GM12878 (cell line): ENCODE data around the gene RBM15. TPM values are rescaled to one million over a fixed set of nuclear protein-coding genes. Genes with fewer than 3 reads are reported as not detected.

Experiments used
- ATAC-seq: fragments of 200-7000 bp; cut with Tn5 transposase; 3 replicates; pipeline ENCODE4 v1.9.1; 2020; ENCODE audit warnings: mild to moderate bottlenecking, moderate library complexity
- BruUV-seq: library from RNA; stranded (reverse); fragments of 400-500 nt; replicated peaks from 2 replicates; lab custom pipeline; 2021; lab: Mats Ljungman, UMichigan
- CTCF ChIA-PET: fragments of 300-600 bp; sonication (Branson Sonifier 250); formaldehyde crosslinking; extraction: SDS; loops from one replicate; lab custom pipeline; 2021; ENCODE audit warnings: inconsistent platforms; lab: Yijun Ruan, JAX
- POLR2A ChIA-PET: fragments of 350-600 bp; formaldehyde crosslinking; extraction: SDS; loops from one replicate; lab custom pipeline; 2021; ENCODE audit warnings: inconsistent platforms; lab: Charles Lee
- RAD21 ChIA-PET: fragments of 300-600 bp; sonication (Branson Sonifier 250); formaldehyde crosslinking; loops from one replicate; lab custom pipeline; 2023; ENCODE audit warnings: antibody characterized with exemption; ENCODE audit not compliant: unreplicated experiment; lab: Charles Lee
- SMC1A ChIA-PET: fragments of 300-600 bp; sonication (Branson Sonifier 250); formaldehyde crosslinking; loops from one replicate; lab custom pipeline; 2023; ENCODE audit not compliant: unreplicated experiment, uncharacterized antibody; lab: Charles Lee
- DNase-seq: peaks from one replicate; pipeline ENCODE4 v3.0.0-alpha.2; 2011; ENCODE audit warnings: low read depth, low spot score
- FAIRE-seq: peaks from 3 replicates; lab custom pipeline; 2011; peaks lifted over from hg19 to GRCh38; lab: Jason Lieb, UNC
- H2AFZ ChIP-seq: 2 replicates; pipeline ENCODE4 v1.6.0; 2011; ENCODE audit warnings: low read depth, low read length, control low read depth; ENCODE audit not compliant: control insufficient read depth
- H3K27ac ChIP-seq: 2 replicates; pipeline ENCODE4 v1.5.1; 2011; ENCODE audit warnings: control low read depth; ENCODE audit not compliant: control insufficient read depth, insufficient read depth
- H3K27me3 ChIP-seq, 2 experiments: replicated peaks in 1 of 2; 2 replicates each; pipeline versions ENCODE4 v1.6.0 to v1.6.1; 2011; ENCODE audit warnings: low read length in 1 of 2; ENCODE audit not compliant: control insufficient read depth in 2 of 2, insufficient read depth in 2 of 2
- H3K36me3 ChIP-seq, 2 experiments: 2 replicates each; pipeline ENCODE4 v1.5.1; 2011; ENCODE audit warnings: low read length in 1 of 2; ENCODE audit not compliant: control insufficient read depth in 2 of 2, insufficient read depth in 2 of 2
- H3K4me1 ChIP-seq: 2 replicates; pipeline ENCODE4 v1.6.1; 2011; ENCODE audit warnings: mild to moderate bottlenecking, low read length, moderate library complexity, mixed read lengths; ENCODE audit not compliant: control insufficient read depth, insufficient read depth
- H3K4me2 ChIP-seq: 2 replicates; pipeline ENCODE4 v1.6.0; 2011; ENCODE audit warnings: control low read depth; ENCODE audit not compliant: control insufficient read depth, insufficient read depth
- H3K4me3 ChIP-seq: fragments of 200-600 bp; sonication (generic); 2 replicates; pipeline ENCODE4 v1.5.1; 2016
- H3K79me2 ChIP-seq: 2 replicates; pipeline ENCODE4 v1.6.0; 2011; ENCODE audit warnings: low read length; ENCODE audit not compliant: control insufficient read depth, insufficient read depth
- H3K9ac ChIP-seq: 2 replicates; pipeline ENCODE4 v1.8.0; 2011; ENCODE audit warnings: low read length, control low read depth, mixed read lengths; ENCODE audit not compliant: control insufficient read depth, insufficient read depth
- H3K9me3 ChIP-seq: replicated peaks from 3 replicates; pipeline ENCODE4 v1.5.1; 2011; ENCODE audit warnings: mild to moderate bottlenecking, low read length; ENCODE audit not compliant: control insufficient read depth, insufficient read depth
- H4K20me1 ChIP-seq: 2 replicates; pipeline ENCODE4 v1.6.0; 2011; ENCODE audit not compliant: control insufficient read depth, insufficient read depth
- whole genome bisulfite sequencing: methylation state at CpG from one replicate; pipeline ENCODE4 v1.1.6; 2016; ENCODE audit warnings: low lambda C conversion rate; ENCODE audit not compliant: insufficient replicate concordance, insufficient coverage; ENCODE audit errors: missing lambda C conversion rate; 5-methylcytosine and 5-hydroxymethylcytosine counted together
- in situ Hi-C: fragments of 300-500 bp; cut with MboI; formaldehyde crosslinking; loops from 9 replicates; pipeline ENCODE4 v1.14.3; 2018; ENCODE audit warnings: mixed read lengths
- intact Hi-C: fragments of 100-400 bp; cut with micrococcal nuclease; formaldehyde crosslinking; loops from one replicate; pipeline ENCODE4 v1.14.2; 2022; ENCODE audit not compliant: unreplicated experiment
- polyA plus RNA-seq, 11 experiments: library from polyadenylated mRNA; depleted of rRNA in 4 of 11; unstranded in 6 of 11; stranded (reverse) in 5 of 11; fragments of >200 nt; fragmentation: Nextera tagmentation in 4 of 11; fragmentation: Illumina TruSeq in 1 of 11; extraction: Ambion mirVana in 4 of 11; extraction: Trizol in 1 of 11; gene quantifications; 1 replicate in 1 of 11; 2 replicates in 10 of 11; pipeline versions ENCODE4 v1.2.1 to v1.2.3, GENCODE V29; 2011 to 2016; ENCODE audit warnings: inconsistent platforms in 2 of 11, missing spikeins in 2 of 11, low read depth in 1 of 11
- total RNA-seq, 4 experiments: library from RNA; depleted of rRNA in 3 of 4; stranded (reverse); fragments of >200 nt in 3 of 4; fragmentation: Illumina TruSeq in 1 of 4; extraction: Trizol in 1 of 4; gene quantifications; 2 replicates each; pipeline versions ENCODE4 v1.2.1 to v1.2.3, GENCODE V29; 2013 to 2021
- TF ChIP-seq, protein P1 (sequence below): IDR thresholded peaks from 2 replicates; pipeline ENCODE4 v1.6.1; 2012; ENCODE audit warnings: improper control_type of control experiment, low read depth, low read length; ENCODE audit not compliant: insufficient replicate concordance
- TF ChIP-seq, protein P2 (sequence below): fragments of 450-650 bp; formaldehyde crosslinking; IDR thresholded peaks from 2 replicates; pipeline ENCODE4 v1.4.0; 2020; ENCODE audit warnings: mild to moderate bottlenecking, moderate library complexity
- TF ChIP-seq, protein P3 (sequence below): fragments of 450-650 bp; IDR thresholded peaks from 2 replicates; pipeline ENCODE4 v1.6.1; 2017; ENCODE audit warnings: mild to moderate bottlenecking

RBM15 gene
- total and polyA plus RNA-seq, 10 of the 15 experiments (the other 5 are each of a cell fraction or from before 2014, with no cell fraction given): 3.1 to 63.2 (median 26.7) TPM

GRCh38 chr1:110316735-110317134, 22.4 kb upstream of the RBM15 start:
- Histone ChIP-seq H3K27me3 (no peaks in the 10 kb centered on the region), H3K9ac (no peak overlapping the region), H4K20me1 (no peaks in the 10 kb centered on the region), H3K4me3 (no peak overlapping the region), H3K79me2 (no peaks in the 10 kb centered on the region), H3K4me2 (no peak overlapping the region), H3K27ac (no peak overlapping the region), H3K4me1 (no peaks in the 10 kb centered on the region), H2AFZ (no peak overlapping the region), H3K36me3 (no peaks in the 10 kb centered on the region), H3K9me3 (no peaks in the 10 kb centered on the region; the same call in 2 of the 3 replicates)
- RAD21 ChIA-PET: interaction anchor here (1.9 to 13.1 kb wide), 5 partner anchors 21 to 179 kb away, joined by 8 to 319 read pairs (median 12); partner anchors contain the start of genes KCNC4 and RBM15
- no peak for ATAC-seq
- BruUV-seq: no TSS peak
- CTCF ChIA-PET: interaction anchor here (1.1 to 17.1 kb wide), 7 partner anchors 10 to 179 kb away, joined by 3 to 753 read pairs (median 6); partner anchors contain the start of gene KCNC4
- POLR2A ChIA-PET: interaction anchor here (0.9 to 1.2 kb wide), 2 partner anchors 20 to 31 kb away, joined by 3 read pairs; no protein-coding TSS in a partner anchor
- in situ Hi-C loops (no loop called here), intact Hi-C loops (no loop called here)
- WGBS: 63% methylated on average over 2 of the region's 2 CpGs
- DNase-seq: no peak
- TF ChIP-seq, protein P1, sequence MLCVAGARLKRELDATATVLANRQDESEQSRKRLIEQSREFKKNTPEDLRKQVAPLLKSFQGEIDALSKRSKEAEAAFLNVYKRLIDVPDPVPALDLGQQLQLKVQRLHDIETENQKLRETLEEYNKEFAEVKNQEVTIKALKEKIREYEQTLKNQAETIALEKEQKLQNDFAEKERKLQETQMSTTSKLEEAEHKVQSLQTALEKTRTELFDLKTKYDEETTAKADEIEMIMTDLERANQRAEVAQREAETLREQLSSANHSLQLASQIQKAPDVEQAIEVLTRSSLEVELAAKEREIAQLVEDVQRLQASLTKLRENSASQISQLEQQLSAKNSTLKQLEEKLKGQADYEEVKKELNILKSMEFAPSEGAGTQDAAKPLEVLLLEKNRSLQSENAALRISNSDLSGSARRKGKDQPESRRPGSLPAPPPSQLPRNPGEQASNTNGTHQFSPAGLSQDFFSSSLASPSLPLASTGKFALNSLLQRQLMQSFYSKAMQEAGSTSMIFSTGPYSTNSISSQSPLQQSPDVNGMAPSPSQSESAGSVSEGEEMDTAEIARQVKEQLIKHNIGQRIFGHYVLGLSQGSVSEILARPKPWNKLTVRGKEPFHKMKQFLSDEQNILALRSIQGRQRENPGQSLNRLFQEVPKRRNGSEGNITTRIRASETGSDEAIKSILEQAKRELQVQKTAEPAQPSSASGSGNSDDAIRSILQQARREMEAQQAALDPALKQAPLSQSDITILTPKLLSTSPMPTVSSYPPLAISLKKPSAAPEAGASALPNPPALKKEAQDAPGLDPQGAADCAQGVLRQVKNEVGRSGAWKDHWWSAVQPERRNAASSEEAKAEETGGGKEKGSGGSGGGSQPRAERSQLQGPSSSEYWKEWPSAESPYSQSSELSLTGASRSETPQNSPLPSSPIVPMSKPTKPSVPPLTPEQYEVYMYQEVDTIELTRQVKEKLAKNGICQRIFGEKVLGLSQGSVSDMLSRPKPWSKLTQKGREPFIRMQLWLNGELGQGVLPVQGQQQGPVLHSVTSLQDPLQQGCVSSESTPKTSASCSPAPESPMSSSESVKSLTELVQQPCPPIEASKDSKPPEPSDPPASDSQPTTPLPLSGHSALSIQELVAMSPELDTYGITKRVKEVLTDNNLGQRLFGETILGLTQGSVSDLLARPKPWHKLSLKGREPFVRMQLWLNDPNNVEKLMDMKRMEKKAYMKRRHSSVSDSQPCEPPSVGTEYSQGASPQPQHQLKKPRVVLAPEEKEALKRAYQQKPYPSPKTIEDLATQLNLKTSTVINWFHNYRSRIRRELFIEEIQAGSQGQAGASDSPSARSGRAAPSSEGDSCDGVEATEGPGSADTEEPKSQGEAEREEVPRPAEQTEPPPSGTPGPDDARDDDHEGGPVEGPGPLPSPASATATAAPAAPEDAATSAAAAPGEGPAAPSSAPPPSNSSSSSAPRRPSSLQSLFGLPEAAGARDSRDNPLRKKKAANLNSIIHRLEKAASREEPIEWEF: no peak
- TF ChIP-seq, protein P2, sequence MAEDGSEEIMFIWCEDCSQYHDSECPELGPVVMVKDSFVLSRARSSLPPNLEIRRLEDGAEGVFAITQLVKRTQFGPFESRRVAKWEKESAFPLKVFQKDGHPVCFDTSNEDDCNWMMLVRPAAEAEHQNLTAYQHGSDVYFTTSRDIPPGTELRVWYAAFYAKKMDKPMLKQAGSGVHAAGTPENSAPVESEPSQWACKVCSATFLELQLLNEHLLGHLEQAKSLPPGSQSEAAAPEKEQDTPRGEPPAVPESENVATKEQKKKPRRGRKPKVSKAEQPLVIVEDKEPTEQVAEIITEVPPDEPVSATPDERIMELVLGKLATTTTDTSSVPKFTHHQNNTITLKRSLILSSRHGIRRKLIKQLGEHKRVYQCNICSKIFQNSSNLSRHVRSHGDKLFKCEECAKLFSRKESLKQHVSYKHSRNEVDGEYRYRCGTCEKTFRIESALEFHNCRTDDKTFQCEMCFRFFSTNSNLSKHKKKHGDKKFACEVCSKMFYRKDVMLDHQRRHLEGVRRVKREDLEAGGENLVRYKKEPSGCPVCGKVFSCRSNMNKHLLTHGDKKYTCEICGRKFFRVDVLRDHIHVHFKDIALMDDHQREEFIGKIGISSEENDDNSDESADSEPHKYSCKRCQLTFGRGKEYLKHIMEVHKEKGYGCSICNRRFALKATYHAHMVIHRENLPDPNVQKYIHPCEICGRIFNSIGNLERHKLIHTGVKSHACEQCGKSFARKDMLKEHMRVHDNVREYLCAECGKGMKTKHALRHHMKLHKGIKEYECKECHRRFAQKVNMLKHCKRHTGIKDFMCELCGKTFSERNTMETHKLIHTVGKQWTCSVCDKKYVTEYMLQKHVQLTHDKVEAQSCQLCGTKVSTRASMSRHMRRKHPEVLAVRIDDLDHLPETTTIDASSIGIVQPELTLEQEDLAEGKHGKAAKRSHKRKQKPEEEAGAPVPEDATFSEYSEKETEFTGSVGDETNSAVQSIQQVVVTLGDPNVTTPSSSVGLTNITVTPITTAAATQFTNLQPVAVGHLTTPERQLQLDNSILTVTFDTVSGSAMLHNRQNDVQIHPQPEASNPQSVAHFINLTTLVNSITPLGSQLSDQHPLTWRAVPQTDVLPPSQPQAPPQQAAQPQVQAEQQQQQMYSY (CRISPR knock-in tag): no peak
- TF ChIP-seq, protein P3, sequence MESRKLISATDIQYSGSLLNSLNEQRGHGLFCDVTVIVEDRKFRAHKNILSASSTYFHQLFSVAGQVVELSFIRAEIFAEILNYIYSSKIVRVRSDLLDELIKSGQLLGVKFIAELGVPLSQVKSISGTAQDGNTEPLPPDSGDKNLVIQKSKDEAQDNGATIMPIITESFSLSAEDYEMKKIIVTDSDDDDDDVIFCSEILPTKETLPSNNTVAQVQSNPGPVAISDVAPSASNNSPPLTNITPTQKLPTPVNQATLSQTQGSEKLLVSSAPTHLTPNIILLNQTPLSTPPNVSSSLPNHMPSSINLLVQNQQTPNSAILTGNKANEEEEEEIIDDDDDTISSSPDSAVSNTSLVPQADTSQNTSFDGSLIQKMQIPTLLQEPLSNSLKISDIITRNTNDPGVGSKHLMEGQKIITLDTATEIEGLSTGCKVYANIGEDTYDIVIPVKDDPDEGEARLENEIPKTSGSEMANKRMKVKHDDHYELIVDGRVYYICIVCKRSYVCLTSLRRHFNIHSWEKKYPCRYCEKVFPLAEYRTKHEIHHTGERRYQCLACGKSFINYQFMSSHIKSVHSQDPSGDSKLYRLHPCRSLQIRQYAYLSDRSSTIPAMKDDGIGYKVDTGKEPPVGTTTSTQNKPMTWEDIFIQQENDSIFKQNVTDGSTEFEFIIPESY: no peak
- FAIRE-seq: no peak
- SMC1A ChIA-PET: interaction anchor here (1.2 to 22.8 kb wide), 3 partner anchors 33 to 144 kb away, joined by 4 to 524 read pairs (median 5); partner anchors contain the start of gene KCNC4
